ENCODE measurements around the gene FMO1. TPM values are rescaled to one million over a fixed set of nuclear protein-coding genes. Genes with fewer than 3 reads are reported as not detected.

FMO1 gene
- total RNA-seq, 1 experiment from 2014 or later: not detected

- Histone ChIP-seq H3K27ac (ENCODE audit: low read length) (no peak overlapping the region), H3K27me3 (ENCODE audit: low read length) (peaks cover 46% of the 10 kb centered on the region; the same call in 1 of the 2 replicates), H3F3A (ENCODE audit: low read length, unreplicated experiment) (no peaks in the 10 kb centered on the region), H3K4me1 (ENCODE audit: insufficient read depth, low read length) (no peaks in the 10 kb centered on the region), H3K9me2 (replicated peaks; ENCODE audit: low read length) (no peaks in the 10 kb centered on the region), H3K4me3 (ENCODE audit: low read length) (no peak overlapping the region), H3K79me2 (ENCODE audit: low read length) (no peaks in the 10 kb centered on the region), H2AFZ (ENCODE audit: low read length) (no peak overlapping the region), H3K36me3 (ENCODE audit: low read depth, low read length) (no peaks in the 10 kb centered on the region), H4K20me1 (ENCODE audit: low read length) (no peaks in the 10 kb centered on the region), H3K9ac (ENCODE audit: low read length) (no peak overlapping the region), H3K4me2 (ENCODE audit: low read length) (no peak overlapping the region), H3K9me3 (ENCODE audit: low read length) (no peaks in the 10 kb centered on the region)
- TF ChIP-seq EZH2 (IDR thresholded peaks at IDR 0.05; ENCODE audit: low read length, unreplicated experiment) (no peak), EZH2phosphoT487 (IDR thresholded peaks at IDR 0.05; ENCODE audit: borderline replicate concordance, low read length) (no peak)
- TF ChIP-seq, protein P1, sequence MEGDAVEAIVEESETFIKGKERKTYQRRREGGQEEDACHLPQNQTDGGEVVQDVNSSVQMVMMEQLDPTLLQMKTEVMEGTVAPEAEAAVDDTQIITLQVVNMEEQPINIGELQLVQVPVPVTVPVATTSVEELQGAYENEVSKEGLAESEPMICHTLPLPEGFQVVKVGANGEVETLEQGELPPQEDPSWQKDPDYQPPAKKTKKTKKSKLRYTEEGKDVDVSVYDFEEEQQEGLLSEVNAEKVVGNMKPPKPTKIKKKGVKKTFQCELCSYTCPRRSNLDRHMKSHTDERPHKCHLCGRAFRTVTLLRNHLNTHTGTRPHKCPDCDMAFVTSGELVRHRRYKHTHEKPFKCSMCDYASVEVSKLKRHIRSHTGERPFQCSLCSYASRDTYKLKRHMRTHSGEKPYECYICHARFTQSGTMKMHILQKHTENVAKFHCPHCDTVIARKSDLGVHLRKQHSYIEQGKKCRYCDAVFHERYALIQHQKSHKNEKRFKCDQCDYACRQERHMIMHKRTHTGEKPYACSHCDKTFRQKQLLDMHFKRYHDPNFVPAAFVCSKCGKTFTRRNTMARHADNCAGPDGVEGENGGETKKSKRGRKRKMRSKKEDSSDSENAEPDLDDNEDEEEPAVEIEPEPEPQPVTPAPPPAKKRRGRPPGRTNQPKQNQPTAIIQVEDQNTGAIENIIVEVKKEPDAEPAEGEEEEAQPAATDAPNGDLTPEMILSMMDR (conservative IDR thresholded peaks at IDR 0.05; ENCODE audit: low read depth, low read length): no peak
- no peak for ATAC-seq
- ChIA-PET POLR2A (ENCODE audit: unreplicated experiment) (no interaction called here), CTCF (no interaction called here)
- DNase-seq: no peak
- BruUV-seq (replicated peaks): no TSS peak
- intact Hi-C loops (cut with micrococcal nuclease): no loop called here
Measured at GRCh38 chr1:171270806-171271205, 22.5 kb downstream of the FMO1 start.

- Histone ChIP-seq H2AFZ (ENCODE audit: low read length) (no peak overlapping the region), H3K79me2 (ENCODE audit: low read length) (no peaks in the 10 kb centered on the region), H3K27me3 (ENCODE audit: low read length) (peaks cover 72% of the 10 kb centered on the region), H3K4me3 (ENCODE audit: low read length) (no peak overlapping the region), H3K36me3 (ENCODE audit: low read depth, low read length) (no peaks in the 10 kb centered on the region), H3K4me1 (ENCODE audit: insufficient read depth, low read length) (no peaks in the 10 kb centered on the region), H3K4me2 (ENCODE audit: low read length) (no peak overlapping the region), H3K9me3 (ENCODE audit: low read length) (no peaks in the 10 kb centered on the region), H3K9ac (ENCODE audit: low read length) (no peak overlapping the region), H4K20me1 (ENCODE audit: low read length) (no peaks in the 10 kb centered on the region), H3F3A (ENCODE audit: low read length, unreplicated experiment) (no peaks in the 10 kb centered on the region), H3K27ac (ENCODE audit: low read length) (no peak overlapping the region), H3K9me2 (replicated peaks; ENCODE audit: low read length) (0 out of 2 replicates have a peak, but pooled peaks cover 6% of the 10 kb centered on the region)
- ChIA-PET POLR2A (ENCODE audit: unreplicated experiment) (no interaction called here), CTCF (no interaction called here)
- no TSS peak for BruUV-seq (replicated peaks)
- ATAC-seq (no peak), DNase-seq (no peak)
- no peak for TF ChIP-seq EZH2 (IDR thresholded peaks at IDR 0.05; ENCODE audit: low read length, unreplicated experiment)
- intact Hi-C loops (cut with micrococcal nuclease): no loop called here
Measured at GRCh38 chr1:171277534-171277933, 29.2 kb downstream of the FMO1 start.

GRCh38 chr1:171279234-171279633 is 30.9 kb downstream of the FMO1 start:
- DNase-seq: no peak
- BruUV-seq (replicated peaks): no TSS peak
- Histone ChIP-seq H2AFZ (ENCODE audit: low read length) (no peak overlapping the region), H3K4me3 (ENCODE audit: low read length) (no peak overlapping the region), H4K20me1 (ENCODE audit: low read length) (no peaks in the 10 kb centered on the region), H3K36me3 (ENCODE audit: low read depth, low read length) (no peaks in the 10 kb centered on the region), H3K27me3 (ENCODE audit: low read length) (peaks cover 76% of the 10 kb centered on the region), H3K4me1 (ENCODE audit: insufficient read depth, low read length) (no peaks in the 10 kb centered on the region), H3K79me2 (ENCODE audit: low read length) (no peaks in the 10 kb centered on the region), H3F3A (ENCODE audit: low read length, unreplicated experiment) (no peaks in the 10 kb centered on the region), H3K9me3 (ENCODE audit: low read length) (no peaks in the 10 kb centered on the region), H3K27ac (ENCODE audit: low read length) (no peak overlapping the region), H3K4me2 (ENCODE audit: low read length) (no peak overlapping the region), H3K9ac (ENCODE audit: low read length) (no peak overlapping the region), H3K9me2 (replicated peaks; ENCODE audit: low read length) (0 out of 2 replicates have a peak, but pooled peaks cover 6% of the 10 kb centered on the region)
- intact Hi-C loops (cut with micrococcal nuclease): no loop called here
- ChIA-PET CTCF (no interaction called here), POLR2A (ENCODE audit: unreplicated experiment) (no interaction called here)
- TF ChIP-seq EZH2 (IDR thresholded peaks at IDR 0.05; ENCODE audit: low read length, unreplicated experiment) (no peak), EZH2phosphoT487 (IDR thresholded peaks at IDR 0.05; ENCODE audit: borderline replicate concordance, low read length) (no peak)
- TF ChIP-seq, protein P1 (conservative IDR thresholded peaks at IDR 0.05; ENCODE audit: low read depth, low read length): no peak
- ATAC-seq: no peak
